ENCODE data around the gene FHIT. TPM values are rescaled to one million over a fixed set of nuclear protein-coding genes. Genes with fewer than 3 reads are reported as not detected.

FHIT gene
- total and polyA plus RNA-seq, 4 donors: 2.6 to 21.3 (median 8.7) TPM

DNA sequence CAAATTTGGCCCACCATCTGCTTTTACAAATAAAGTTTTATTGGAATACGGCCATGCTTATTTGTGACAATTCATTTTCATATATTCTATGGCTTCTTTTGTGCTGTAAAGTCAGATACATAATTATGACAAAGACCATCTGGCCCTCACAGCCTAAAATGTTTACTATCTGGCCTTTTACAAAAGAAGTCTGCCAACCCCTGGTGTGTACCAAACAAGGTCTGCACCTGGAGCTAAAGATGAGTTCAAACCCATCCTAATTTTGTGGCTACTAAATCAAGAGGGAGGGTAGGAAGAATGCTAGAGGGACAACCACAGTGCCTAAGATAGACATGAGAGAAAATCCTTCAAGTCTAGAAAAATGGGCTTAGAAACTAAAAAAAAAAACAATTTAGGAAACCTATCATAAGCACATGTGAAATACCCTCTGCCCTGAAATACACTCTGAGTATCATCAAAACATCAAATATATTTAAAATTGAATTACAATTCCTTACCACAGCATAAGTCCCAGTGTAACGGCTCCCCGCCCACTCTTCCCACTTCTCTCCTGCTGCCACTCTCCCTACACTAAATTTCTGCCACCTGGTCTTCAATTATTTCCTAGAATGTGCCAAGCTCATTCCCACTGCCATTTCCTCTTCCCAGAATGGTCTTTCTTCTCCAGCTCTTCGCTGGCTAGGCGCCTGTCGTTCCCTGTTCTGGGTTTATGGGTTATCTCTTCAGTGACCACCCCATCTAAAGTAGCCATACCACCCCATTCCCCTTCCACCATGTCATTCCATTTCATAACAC lies 1250.7 kb downstream of the FHIT start:
- TF ChIP-seq, protein P1, sequence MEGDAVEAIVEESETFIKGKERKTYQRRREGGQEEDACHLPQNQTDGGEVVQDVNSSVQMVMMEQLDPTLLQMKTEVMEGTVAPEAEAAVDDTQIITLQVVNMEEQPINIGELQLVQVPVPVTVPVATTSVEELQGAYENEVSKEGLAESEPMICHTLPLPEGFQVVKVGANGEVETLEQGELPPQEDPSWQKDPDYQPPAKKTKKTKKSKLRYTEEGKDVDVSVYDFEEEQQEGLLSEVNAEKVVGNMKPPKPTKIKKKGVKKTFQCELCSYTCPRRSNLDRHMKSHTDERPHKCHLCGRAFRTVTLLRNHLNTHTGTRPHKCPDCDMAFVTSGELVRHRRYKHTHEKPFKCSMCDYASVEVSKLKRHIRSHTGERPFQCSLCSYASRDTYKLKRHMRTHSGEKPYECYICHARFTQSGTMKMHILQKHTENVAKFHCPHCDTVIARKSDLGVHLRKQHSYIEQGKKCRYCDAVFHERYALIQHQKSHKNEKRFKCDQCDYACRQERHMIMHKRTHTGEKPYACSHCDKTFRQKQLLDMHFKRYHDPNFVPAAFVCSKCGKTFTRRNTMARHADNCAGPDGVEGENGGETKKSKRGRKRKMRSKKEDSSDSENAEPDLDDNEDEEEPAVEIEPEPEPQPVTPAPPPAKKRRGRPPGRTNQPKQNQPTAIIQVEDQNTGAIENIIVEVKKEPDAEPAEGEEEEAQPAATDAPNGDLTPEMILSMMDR (IDR thresholded peaks at IDR 0.05; ENCODE audit: control extremely low read depth, extremely low read depth): no peak
- no peaks in the 10 kb centered on the region for H3K9me3 ChIP-seq (ENCODE audit: control insufficient read depth in 4 of 4, insufficient read depth in 3 of 4, low read length in 3 of 4)
- WGBS, 2 donors: 97 to 99% methylated on average over 6 of the region's 6 CpGs
- no peak overlapping the region for H3K9ac ChIP-seq (ENCODE audit: insufficient read depth in 1 of 2, low read length in 2 of 2)
- no peak overlapping the region for H3K4me3 ChIP-seq
- H3K27me3 ChIP-seq (ENCODE audit: control insufficient read depth in 3 of 3, insufficient read depth in 3 of 3, low read length in 2 of 3): no peaks in the 10 kb centered on the region
- peaks cover 0 to 12% (median 0%) of the 10 kb centered on the region in 5 donors for H3K4me1 ChIP-seq (ENCODE audit: control insufficient read depth in 5 of 5, insufficient read depth in 5 of 5, low read length in 5 of 5)
- DNase-seq (no peak), ATAC-seq (ENCODE audit: insufficient read depth, low FRiP score) (no peak)
- H3K36me3 ChIP-seq (ENCODE audit: control insufficient read depth in 4 of 4, insufficient read depth in 4 of 4, low read length in 4 of 4): no peaks in the 10 kb centered on the region
- no peak overlapping the region for H3K27ac ChIP-seq (ENCODE audit: low read depth in 1 of 2, low read length in 1 of 2)

DNA sequence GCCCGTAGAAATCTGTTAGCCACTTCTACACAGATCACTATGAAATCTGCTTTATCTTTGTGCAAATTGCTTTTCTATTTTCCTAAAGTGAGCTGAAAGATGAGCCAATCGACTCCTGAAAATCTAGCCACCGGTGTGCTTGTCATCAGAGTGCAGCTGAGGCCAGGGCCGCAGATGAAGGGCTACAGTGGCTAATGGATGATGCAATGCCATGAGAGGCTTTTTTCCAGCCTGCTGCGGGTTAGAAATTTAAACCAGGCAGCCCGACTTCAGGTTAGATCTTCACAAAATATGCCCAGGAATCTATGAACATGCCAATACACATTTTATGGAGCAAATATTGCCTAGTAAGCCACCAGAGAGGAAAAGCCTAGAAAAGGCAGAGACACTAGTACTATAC lies 1253.2 kb downstream of the FHIT start:
- Histone ChIP-seq H3K4me3 (no peak overlapping the region), H3K4me1 (ENCODE audit: control insufficient read depth in 5 of 5, insufficient read depth in 5 of 5, low read length in 5 of 5) (peaks cover 0 to 12% (median 0%) of the 10 kb centered on the region in 5 donors), H3K9ac (ENCODE audit: insufficient read depth in 1 of 2, low read length in 2 of 2) (no peak overlapping the region), H3K27me3 (ENCODE audit: control insufficient read depth in 3 of 3, insufficient read depth in 3 of 3, low read length in 2 of 3) (no peaks in the 10 kb centered on the region), H3K9me3 (ENCODE audit: control insufficient read depth in 4 of 4, insufficient read depth in 3 of 4, low read length in 3 of 4) (no peaks in the 10 kb centered on the region), H3K27ac (ENCODE audit: low read depth in 1 of 2, low read length in 1 of 2) (no peak overlapping the region), H3K36me3 (ENCODE audit: control insufficient read depth in 4 of 4, insufficient read depth in 4 of 4, low read length in 4 of 4) (no peaks in the 10 kb centered on the region)
- 81 to 88% methylated on average over 6 of the region's 6 CpGs for WGBS, 2 donors
- DNase-seq: no peak
- ATAC-seq (ENCODE audit: insufficient read depth, low FRiP score): no peak
- TF ChIP-seq, protein P1 (IDR thresholded peaks at IDR 0.05; ENCODE audit: control extremely low read depth, extremely low read depth): no peak

DNA sequence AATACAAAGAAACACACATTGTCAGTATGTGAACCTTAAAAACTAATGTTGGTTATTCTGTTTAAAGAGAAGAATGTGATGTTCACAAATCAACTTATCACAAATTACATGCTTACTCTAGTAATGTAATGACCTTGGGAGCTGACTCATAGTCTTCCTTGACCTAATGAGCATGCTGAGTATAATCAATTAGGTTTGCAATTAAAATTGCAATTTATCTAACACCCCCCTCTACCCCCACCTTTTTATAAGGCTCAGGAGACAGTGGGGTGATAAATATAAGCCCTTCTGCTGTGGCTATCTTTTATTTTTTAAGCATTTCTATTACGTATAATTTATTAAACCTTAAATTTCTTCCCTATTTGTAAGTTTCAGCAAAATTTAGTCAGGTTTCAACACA lies 1253.7 kb downstream of the FHIT start:
- no peak for DNase-seq
- H3K27me3 ChIP-seq (ENCODE audit: control insufficient read depth in 3 of 3, insufficient read depth in 3 of 3, low read length in 2 of 3): no peaks in the 10 kb centered on the region
- H3K9me3 ChIP-seq (ENCODE audit: control insufficient read depth in 4 of 4, insufficient read depth in 3 of 4, low read length in 3 of 4): no peaks in the 10 kb centered on the region
- no peak overlapping the region for H3K4me3 ChIP-seq
- TF ChIP-seq, protein P1 (IDR thresholded peaks at IDR 0.05; ENCODE audit: control extremely low read depth, extremely low read depth): no peak
- no peaks in the 10 kb centered on the region for H3K36me3 ChIP-seq (ENCODE audit: control insufficient read depth in 4 of 4, insufficient read depth in 4 of 4, low read length in 4 of 4)
- ATAC-seq (ENCODE audit: insufficient read depth, low FRiP score): no peak
- no peak overlapping the region for H3K9ac ChIP-seq (ENCODE audit: insufficient read depth in 1 of 2, low read length in 2 of 2)
- H3K4me1 ChIP-seq (ENCODE audit: control insufficient read depth in 5 of 5, insufficient read depth in 5 of 5, low read length in 5 of 5): peaks cover 0 to 12% (median 0%) of the 10 kb centered on the region in 5 donors
- WGBS, 2 donors: 96 to 97% methylated on average over 1 of the region's 1 CpG
- no peak overlapping the region for H3K27ac ChIP-seq (ENCODE audit: low read depth in 1 of 2, low read length in 1 of 2)

Measured in lung (tissue), 12 donors.